Prostate gland (tissue), 2 donors: Measurements from ENCODE around the gene SNRNP70. TPM values are rescaled to one million over a fixed set of nuclear protein-coding genes. Genes with fewer than 3 reads are reported as not detected.
A peak's percentile ranks its signal among the peaks of the same experiment; 100 is the strongest.
"Not testable (repeated sequence)": the region's sequence is repeated elsewhere in the genome, so short reads cannot be mapped to it uniquely, and the experiment has no call there.

Experiments used
- DNase-seq: peaks from one replicate; pipeline ENCODE4 v3.0.0-alpha.2; 2019; ENCODE audit warnings: low spot score
- H3K27ac ChIP-seq, 2 donors: fragments of 200-600 bp; sonication (generic); 2 replicates each; pipeline ENCODE4 v1.5.1; 2017 to 2019
- H3K27me3 ChIP-seq: fragments of 200-600 bp; sonication (generic); replicated peaks from 2 replicates; pipeline ENCODE4 v1.5.1; 2019; ENCODE audit not compliant: insufficient read depth
- H3K36me3 ChIP-seq, 2 donors: fragments of 200-600 bp; sonication (generic); 1 replicate in 1 of 2; 2 replicates in 1 of 2; pipeline versions ENCODE4 v1.5.1 to v1.8.1; 2017 to 2019
- H3K4me1 ChIP-seq: fragments of 200-600 bp; sonication (generic); replicated peaks from 2 replicates; pipeline ENCODE4 v1.5.1; 2019
- H3K4me3 ChIP-seq, 2 donors: fragments of 200-600 bp; sonication (generic); 2 replicates each; pipeline ENCODE4 v1.5.1; 2017 to 2019
- H3K9me3 ChIP-seq: fragments of 200-600 bp; sonication (generic); 2 replicates; pipeline ENCODE4 v1.5.1; 2017
- CTCF ChIP-seq, 4 experiments: fragments of 200-600 bp in 2 of 4; fragments of 450-650 bp in 2 of 4; sonication (generic) in 2 of 4; IDR thresholded peaks; 1 replicate in 3 of 4; 2 replicates in 1 of 4; pipeline ENCODE4 v1.5.1; 2016 to 2019; ENCODE audit warnings: antibody characterized with exemption in 4 of 4, mild to moderate bottlenecking in 2 of 4, moderate library complexity in 2 of 4
- POLR2A ChIP-seq: fragments of 450-650 bp; IDR thresholded peaks from one replicate; pipeline ENCODE4 v1.6.1; 2016; ENCODE audit warnings: antibody characterized with exemption, mild to moderate bottlenecking
- POLR2AphosphoS5 ChIP-seq: sonication (generic); formaldehyde crosslinking; IDR thresholded peaks from one replicate; pipeline ENCODE4 v1.6.1; 2017; ENCODE audit warnings: antibody characterized with exemption
- whole genome bisulfite sequencing: methylation state at CpG from one replicate; pipeline ENCODE4 v1.1.5; 2018; 5-methylcytosine and 5-hydroxymethylcytosine counted together
- intact Hi-C: fragments of 100-400 bp; cut with DNase I; formaldehyde crosslinking; loops from one replicate; pipeline ENCODE4 v1.14.2; 2022
- total RNA-seq, 2 donors: library from RNA; depleted of rRNA; stranded (reverse); fragments of >200 nt; gene quantifications; one replicate each; pipeline ENCODE4 v1.1.0, GENCODE V29; 2016

The SNRNP70 gene
- total RNA-seq, 2 donors from 2014 or later, result 318 to 391 TPM

- Histone ChIP-seq H3K4me3 (no peak overlapping the region), H3K9me3 (no peaks in the 10 kb centered on the region), H3K27me3 (no peaks in the 10 kb centered on the region), H3K36me3 (no peaks in the 10 kb centered on the region), H3K27ac (no peak overlapping the region), H3K4me1 (no peaks in the 10 kb centered on the region)
- TF ChIP-seq POLR2AphosphoS5 (no peak), POLR2A (no peak), CTCF (IDR thresholded peaks at IDR 0.05) (no peak)
- DNase-seq, result no peak
- 84% methylated on average over 10 of the region's 10 CpGs for WGBS
- intact Hi-C loops, result no loop called here
These were observed 51.5 kb downstream of the SNRNP70 start for GRCh38 chr19:49136771-49137171.

GRCh38 chr19:49140951-49141350 is 55.7 kb downstream of the SNRNP70 start:
- Histone ChIP-seq H3K4me1 (peaks cover under 1% of the 10 kb centered on the region), H3K4me3 (no peak overlapping the region), H3K36me3 (no peaks in the 10 kb centered on the region), H3K27ac (no peak overlapping the region), H3K9me3 (no peaks in the 10 kb centered on the region), H3K27me3 (no peaks in the 10 kb centered on the region)
- TF ChIP-seq POLR2AphosphoS5 (no peak), POLR2A (no peak), CTCF (IDR thresholded peaks at IDR 0.05) (no peak)
- intact Hi-C loops, result no loop called here
- DNase-seq, result no peak
- 84% methylated on average over 7 of the region's 7 CpGs for WGBS

- TF ChIP-seq POLR2A (no peak), POLR2AphosphoS5 (no peak), CTCF (IDR thresholded peaks at IDR 0.05) (no peak)
These were observed 56.1 kb downstream of the SNRNP70 start for GRCh38 chr19:49141352-49141751.

GRCh38 chr19:49142866-49143335 is 57.6 kb downstream of the SNRNP70 start:
- H3K9me3 ChIP-seq, result no peaks in the 10 kb centered on the region
- peaks cover 11% of the 10 kb centered on the region for H3K4me1 ChIP-seq
- H3K36me3 ChIP-seq, result no peaks in the 10 kb centered on the region
- peak overlapping the region; percentile 32 to 43 for H3K4me3 ChIP-seq
- WGBS, result 3% methylated on average over 21 of the region's 21 CpGs
- peak; percentile 93 for DNase-seq
- TF ChIP-seq POLR2AphosphoS5 (peak; percentile 91), POLR2A (peak; percentile 71), CTCF (IDR thresholded peaks at IDR 0.05) (no peak)
- no peaks in the 10 kb centered on the region for H3K27me3 ChIP-seq
- intact Hi-C loops, result no loop called here
- no peak overlapping the region for H3K27ac ChIP-seq

More at GRCh38 chr19:49141352-49141751, 56.1 kb downstream of the SNRNP70 start:
- intact Hi-C loops, result no loop called here
- H3K27ac ChIP-seq, result no peak overlapping the region
- H3K9me3 ChIP-seq, result no peaks in the 10 kb centered on the region
- peaks cover 4% of the 10 kb centered on the region for H3K4me1 ChIP-seq
- H3K27me3 ChIP-seq, result no peaks in the 10 kb centered on the region
- DNase-seq, result no peak
- H3K36me3 ChIP-seq, result no peaks in the 10 kb centered on the region
- 80% methylated on average over 6 of the region's 6 CpGs for WGBS
- H3K4me3 ChIP-seq, result no peak overlapping the region

GRCh38 chr19:49145573-49146407 is 60.5 kb downstream of the SNRNP70 start:
- DNase-seq, result peak; percentile 67
- Histone ChIP-seq H3K4me1 (peaks cover 13% of the 10 kb centered on the region), H3K27ac (peak overlapping the region in 1 of 2 donors; percentile 33), H3K36me3 (no peaks in the 10 kb centered on the region), H3K27me3 (no peaks in the 10 kb centered on the region), H3K4me3 (no peak overlapping the region), H3K9me3 (no peaks in the 10 kb centered on the region)
- intact Hi-C loops, result loop anchor here (5.0 kb wide), 2 partner anchors 48 to 52 kb away; no protein-coding TSS in a partner anchor
- TF ChIP-seq POLR2AphosphoS5 (peak; percentile 43), CTCF (IDR thresholded peaks at IDR 0.05) (peak; percentile 75 to 92 (median 79)), POLR2A (no peak)
- 8% methylated on average over 30 of the region's 30 CpGs for WGBS

GRCh38 chr19:49146408-49146770 is 61.1 kb downstream of the SNRNP70 start:
- peak overlapping the region; percentile 26 to 33 for H3K27ac ChIP-seq
- not testable (repeated sequence) for DNase-seq, H3K36me3 ChIP-seq, H3K27me3 ChIP-seq, H3K4me3 ChIP-seq, H3K9me3 ChIP-seq
- intact Hi-C loops, result loop anchor here (5.0 kb wide), 2 partner anchors 49 to 51 kb away; no protein-coding TSS in a partner anchor
- 28% methylated on average over 7 of the region's 7 CpGs for WGBS
- peaks cover 13% of the 10 kb centered on the region for H3K4me1 ChIP-seq
